Measurements from ENCODE around the gene RPAP3.

Gene RPAP3

DNA sequence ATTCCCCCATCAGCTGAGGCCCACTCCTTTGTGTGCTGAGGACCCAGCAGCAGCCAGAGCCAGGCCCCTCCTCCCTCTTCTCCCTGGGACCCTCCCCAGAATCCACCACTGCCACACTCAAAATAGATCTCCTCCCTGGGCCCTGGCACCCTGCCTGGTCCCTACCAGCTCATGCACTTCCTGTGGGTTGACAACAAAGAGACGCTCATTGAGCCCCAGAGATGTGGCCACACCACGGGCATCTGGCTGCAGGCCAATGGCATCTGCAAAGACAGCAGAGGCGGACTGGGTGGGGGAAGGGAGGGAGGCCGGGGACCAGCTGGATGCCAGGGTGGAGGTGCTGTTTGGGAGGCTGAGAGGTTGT, 35.5 kb upstream of the RPAP3 start:
- peak; percentile 22 to 30 for ATAC-seq

DNA sequence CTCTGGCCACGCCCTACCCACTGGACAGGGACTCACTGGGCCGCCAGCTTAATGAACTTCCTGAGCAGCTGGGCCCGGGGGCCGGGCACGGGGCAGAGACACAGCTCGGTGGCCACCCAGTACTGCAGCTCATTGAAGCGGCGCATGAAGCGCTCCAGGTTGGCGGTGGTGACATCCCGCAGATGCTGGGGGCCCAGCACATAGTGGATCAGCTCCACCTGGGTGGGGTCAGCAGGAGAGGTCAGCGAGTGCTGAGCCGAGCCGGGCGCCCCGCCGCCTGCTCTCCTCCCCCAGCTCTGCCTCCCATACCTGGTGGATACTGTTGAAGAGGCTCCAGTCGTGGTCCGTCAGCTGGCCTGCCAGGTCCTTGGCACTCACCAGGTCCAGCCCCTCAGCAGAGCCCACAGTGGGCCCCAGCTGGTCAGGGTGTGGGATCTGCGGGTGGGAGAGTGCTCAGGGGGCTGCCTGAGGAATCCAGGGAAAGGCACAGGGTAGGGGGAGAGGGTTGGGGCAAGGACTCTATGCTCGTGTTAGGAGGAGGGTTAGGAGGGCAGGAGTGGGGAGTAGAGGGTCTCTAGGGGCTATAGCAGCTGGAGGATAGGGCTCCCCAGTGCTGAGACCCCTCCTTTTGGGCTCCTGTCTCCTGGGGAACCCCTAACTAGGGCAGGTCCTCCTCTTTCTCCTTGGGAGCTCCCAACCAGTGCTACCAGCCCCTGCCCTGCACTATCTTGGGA, 34.9 kb upstream of the RPAP3 start:
- ATAC-seq: no peak

DNA sequence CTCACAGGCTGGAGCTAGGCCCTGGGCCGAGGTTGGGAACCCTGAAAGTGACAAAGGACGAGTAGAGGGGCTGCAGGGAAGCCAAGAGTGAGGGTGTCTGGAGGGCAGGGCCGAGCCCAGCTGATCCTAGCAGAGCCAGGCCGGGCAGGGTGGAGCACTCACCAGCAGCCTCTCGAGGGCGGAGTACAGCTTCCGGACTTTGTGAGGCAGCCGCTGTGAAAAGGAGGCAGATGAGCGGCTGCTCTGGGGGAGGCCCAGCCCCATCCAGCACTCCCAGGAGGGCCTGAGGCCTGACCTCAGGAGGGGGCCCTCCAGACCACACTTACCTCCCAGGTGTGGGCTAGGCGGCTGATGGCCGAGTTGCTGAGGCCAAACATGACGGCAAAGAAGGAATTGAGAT, 34.1 kb upstream of the RPAP3 start:
- no peak for ATAC-seq

DNA sequence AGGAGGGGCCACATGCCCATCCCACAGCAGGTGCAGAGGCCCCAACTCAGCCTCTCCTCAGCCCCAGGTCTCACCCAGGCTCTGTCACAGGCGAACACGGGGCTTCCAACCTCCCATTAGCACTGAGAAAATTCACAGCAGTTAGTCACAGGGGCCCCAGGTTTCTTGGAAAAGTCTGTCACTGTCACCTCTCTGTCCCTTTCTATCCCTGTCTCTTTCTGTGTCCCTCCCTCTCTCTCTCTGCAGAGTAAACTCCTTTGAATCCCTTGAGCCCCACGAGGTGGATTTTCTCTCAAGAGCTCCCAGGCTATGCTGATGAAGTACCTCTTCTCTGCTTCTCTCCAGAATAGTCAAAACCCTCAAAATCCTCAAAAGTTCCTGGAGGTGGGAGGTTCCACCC, 33.5 kb upstream of the RPAP3 start:
- no peak for ATAC-seq

DNA sequence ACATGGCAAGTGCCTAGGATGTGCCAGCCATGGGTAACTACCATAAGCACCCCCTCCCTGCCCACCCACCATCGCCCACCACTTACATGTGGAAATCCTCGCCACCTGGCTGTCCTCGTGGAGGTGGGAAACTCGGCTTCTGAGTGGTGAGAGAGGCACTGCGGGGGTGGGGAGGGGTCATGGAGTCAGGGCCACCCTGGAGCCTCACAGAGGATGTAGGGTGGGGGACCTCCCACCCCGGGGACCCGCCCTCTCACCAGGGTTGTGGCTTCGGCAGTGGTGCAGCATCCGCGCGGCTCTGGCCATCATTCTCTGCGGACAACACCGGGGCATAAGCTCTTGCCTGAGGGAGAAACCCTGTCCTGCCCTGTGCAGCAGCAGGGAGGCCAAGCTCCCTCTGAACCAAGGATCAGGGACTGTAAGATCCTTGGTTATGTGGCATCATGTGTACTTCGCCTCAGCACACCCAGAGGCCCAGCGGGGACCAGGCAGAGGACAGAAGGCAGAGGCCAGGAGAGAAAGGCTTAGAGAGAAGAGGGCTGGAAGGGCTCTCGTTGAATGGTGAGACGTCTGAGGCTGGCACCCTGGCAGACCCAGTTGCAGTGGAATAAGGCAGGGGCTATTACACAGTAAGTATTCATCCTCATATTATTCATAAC, 32.2 kb upstream of the RPAP3 start:
- no peak for ATAC-seq

DNA sequence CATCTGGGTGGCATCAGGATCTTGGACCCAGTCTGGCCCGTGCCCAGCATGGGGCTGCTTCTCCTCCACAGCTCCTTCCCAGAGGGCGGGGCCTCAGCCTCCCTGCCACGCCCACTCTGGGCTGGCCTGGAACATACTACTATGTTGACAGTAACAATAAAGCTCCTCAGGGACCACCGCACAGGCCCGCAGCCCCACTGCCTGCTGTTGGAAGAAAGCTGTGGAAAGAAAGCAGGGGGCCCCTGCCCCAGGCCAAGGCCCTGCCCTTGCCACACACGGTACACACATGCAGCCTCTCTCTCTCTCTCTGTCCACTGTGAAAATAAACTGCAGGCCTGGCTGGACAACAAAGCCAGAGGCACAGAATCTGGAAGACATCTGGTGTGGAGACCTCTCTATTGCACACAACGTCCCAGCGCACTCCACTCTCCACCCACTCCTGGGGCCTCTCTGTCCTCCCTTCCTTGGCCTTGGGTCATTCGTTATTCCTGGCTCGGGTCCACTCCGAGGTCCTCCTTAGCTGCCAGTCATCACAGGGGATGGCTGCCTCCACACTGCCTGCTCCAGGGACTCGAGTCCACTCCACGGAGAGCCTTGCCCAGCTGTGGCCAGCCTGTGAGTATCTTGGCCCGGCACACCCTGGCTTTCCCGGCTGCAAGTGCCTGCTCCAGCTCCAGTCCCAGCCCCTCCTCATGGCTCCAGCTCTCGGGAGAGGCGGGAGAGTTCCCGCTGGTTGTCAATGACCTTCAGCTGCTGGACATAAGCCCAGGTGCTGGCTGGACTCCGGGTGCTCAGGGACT, 31.2 kb upstream of the RPAP3 start:
- no peak for ATAC-seq

DNA sequence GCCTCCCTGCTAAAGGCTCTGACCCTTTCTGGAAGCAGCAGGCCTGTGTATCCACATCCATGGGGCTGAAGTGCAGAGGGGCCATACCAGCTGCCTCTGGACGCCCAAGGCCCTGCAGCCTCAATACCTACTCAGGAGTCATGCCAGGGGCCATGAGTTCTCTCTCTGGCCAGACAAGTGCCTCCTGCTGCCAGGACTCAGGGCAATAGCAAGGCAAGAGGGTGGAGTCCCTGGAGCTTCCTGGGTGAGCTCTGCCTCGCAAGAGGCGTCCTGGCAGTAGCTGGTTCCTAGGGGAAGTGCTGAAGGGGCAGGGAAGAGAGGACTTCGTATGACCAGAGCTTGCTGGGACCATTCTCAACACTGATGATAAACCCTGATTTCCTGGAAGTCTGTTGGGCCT, 30.4 kb upstream of the RPAP3 start:
- no peak for ATAC-seq

DNA sequence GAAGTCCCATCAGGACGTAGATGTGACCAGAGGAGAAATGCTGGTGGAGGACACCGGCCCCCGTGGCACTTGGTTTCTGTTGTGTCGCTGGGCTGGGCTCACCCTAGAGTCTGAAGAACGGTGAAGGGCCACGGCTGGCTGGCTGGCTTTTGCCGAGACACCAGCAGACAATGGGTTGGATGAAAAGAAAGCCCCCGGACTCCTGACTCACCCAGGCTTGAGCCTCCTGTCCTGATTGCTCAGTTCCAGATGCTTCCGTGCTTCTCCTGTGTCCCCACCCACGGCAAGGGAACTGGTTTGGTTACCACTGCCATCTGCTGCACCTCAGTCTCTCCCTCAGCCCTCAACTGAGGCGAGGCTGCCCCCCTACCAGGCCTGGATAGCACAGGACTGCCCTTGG, 29.8 kb upstream of the RPAP3 start:
- no peak for ATAC-seq

DNA sequence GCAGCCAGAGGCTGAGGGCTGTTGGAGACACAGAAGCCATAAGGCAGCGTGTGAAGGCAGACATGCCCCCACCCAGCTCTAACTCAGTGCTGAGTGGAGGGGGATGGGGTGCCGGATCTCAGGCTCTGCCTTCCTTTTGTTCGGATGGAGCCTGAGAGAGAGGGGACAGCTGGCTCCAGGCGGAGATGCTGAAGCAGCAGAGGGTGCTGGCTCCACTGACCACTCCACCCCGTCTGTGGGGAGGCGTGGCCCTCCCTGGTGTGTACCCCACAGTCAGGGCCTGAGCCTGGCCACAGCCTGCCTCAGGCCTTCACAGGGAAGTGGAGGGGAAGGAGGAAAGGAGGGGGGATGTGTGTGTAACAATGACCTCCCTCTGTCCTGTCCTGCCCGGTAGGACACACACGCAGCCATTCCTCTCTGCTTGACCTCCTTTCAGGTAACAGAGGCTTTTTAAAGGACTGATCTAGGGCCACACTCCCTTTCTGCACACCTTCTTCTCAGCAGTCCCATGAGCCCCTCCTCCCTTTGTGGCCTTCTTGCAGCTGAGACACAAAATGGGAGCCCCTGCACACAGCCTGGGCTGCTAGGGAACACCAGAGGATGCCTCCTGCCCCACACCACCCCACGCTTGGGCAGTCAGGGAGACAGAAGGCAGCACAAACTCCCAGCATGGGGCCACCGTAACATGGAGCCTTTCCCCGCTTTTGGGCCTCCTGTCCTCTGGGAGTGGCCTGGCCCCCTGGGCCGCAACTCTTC, 29.1 kb upstream of the RPAP3 start:
- ATAC-seq: no peak

DNA sequence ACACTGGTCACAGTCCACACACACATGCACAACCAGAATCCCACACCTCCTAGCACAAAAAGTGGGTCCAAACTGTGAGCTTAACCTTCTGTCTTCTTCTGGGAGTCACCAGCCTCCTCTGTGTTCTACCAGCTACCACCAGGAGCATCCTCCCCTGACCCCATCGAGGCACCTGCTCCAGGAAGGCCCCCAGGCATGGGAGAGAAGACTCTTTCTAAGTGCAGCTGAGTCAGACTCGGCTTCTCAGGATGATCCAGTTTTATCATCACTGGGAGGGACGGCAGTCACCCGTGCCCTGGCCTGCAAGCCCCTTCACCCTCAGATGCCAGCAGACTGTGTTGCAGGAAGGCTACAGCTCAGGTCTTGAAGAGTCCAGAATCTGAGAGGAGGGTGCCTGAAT, 27.3 kb upstream of the RPAP3 start:
- ATAC-seq: no peak

DNA sequence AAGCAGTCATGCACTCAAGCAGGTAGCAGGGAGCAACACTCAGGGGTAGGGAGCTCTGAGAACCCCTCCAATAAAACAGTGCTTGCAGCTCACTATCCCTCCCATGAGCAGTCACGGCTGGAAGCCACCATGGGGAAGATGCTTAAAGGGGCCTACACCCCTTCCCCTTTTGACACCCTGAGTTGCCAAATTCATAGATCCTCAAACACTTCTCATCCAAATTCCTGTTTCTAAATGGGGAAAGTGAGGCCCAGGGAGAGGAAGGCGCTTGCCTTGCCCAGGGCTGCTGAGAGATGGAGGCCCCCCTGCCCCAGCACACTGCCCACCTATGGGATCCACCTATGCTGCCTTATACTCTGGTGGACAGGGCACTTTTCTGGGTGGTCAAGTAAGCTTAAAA, 26.7 kb upstream of the RPAP3 start:
- no peak for ATAC-seq

DNA sequence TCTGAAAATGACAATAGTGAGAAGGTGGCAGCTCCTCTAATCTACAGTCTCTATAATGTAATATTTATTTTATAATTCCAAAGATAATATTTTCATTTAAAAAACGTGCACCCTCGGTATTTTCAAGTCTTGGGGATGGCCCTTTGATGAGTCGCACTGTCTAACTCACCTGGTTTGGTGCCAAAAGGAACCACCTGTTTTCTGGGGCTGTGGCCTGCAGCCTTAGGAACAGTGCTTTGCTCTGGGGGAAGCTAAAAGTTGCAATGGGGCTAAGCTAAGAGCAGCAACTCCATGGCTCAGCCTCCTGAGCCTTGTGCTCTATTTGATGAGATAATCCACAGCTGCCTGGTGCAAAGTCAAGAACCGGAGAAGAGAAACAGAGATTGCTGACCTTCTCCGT, 25.9 kb upstream of the RPAP3 start:
- no peak for ATAC-seq

DNA sequence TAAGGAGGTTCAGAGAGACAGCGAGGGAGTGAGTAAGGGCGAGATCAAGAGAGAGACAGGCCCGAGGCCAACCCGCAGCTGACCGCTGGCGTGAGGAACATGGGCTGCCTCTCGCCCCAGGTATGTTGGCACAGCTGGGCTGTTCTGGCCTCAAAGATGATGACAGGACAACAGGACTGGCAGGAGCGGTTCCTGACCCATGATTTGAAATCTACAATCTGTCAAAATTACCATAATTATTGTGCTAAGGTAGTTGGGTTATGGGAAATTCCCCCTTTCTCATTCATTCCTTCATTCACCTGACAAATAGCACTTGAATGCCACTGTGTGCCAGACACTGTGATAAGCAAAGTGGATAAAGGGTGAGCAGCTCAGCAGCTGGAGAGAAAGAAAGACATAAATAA, 24.5 kb upstream of the RPAP3 start:
- no peak for ATAC-seq

DNA sequence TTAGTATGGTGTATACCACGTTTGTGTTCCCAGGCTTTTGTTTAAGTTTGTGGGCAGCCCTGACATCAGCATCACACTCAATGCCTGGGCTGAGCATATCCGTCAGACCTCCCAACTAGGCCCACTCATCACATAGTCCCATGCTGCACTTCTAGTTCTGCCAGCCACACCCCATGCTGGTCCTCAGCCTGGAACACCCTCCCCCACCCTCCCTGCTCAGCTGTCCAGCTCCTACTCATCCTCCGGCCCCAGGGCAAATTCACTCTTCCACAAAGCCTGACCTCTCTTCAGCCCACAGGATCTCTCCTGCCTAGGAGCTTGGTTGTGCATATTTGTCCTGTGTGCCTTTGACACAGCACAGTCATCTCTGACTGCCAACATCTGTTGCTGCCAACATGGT, 23.4 kb upstream of the RPAP3 start:
- ATAC-seq: no peak

DNA sequence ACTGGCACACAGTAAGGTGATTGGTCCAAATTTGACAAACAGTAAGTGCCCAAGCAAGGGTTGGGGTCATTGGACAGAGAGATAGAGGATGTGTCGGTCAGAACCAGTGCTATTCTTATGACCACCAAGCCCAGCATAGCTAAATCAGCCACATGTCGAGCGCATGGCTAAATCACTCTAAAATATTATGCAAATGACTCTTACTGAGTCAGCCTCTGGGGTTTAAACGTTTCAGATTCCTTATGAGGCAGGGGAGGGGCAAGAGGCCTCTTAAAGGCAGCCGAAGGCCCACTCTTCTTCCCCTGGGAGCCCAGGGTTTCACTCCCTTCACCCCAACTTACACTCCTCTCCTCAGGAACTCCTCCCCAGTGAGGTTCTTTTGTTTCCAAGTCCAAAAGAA, 20.1 kb upstream of the RPAP3 start:
- peak; percentile 46 to 70 for ATAC-seq

DNA sequence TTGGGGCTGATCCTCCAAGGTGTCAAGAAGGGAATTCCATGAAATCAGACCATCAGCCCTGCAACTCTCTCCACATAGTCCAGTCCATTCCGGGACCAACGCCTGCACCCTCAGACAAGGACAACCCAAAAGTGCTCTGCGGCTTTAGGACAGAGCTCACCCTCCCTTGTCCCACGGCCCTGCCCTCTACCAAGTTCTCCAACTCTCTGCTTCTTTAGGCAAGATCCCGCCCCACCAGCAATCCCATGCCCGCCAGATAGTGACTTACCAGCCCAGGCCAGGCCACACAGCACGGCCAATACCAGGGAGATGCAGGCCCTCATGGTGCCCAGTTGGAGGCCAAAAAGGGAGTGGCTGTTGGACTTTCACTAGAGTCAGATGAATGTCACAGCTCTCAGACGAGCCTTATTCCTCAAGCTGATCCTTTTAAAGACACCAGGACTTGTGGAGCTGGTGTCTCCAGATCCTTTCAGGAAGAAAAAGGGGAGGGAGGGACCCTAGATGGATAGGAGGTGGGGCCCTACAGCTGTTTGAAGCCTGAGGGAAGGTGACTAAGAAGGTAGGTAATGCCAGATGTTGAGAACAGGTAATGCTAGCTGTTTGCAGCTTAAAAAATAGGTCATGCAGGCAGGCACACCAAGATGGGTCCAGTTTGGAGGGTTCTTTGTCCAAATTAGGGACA, 19.4 kb upstream of the RPAP3 start, which contains the start of gene ENDOU:
TSS of gene ENDOU (minus strand) at position 400 of the 682 bp plus-strand sequence. CDS start at position 323, 77 bp downstream.
- no peak for ATAC-seq

DNA sequence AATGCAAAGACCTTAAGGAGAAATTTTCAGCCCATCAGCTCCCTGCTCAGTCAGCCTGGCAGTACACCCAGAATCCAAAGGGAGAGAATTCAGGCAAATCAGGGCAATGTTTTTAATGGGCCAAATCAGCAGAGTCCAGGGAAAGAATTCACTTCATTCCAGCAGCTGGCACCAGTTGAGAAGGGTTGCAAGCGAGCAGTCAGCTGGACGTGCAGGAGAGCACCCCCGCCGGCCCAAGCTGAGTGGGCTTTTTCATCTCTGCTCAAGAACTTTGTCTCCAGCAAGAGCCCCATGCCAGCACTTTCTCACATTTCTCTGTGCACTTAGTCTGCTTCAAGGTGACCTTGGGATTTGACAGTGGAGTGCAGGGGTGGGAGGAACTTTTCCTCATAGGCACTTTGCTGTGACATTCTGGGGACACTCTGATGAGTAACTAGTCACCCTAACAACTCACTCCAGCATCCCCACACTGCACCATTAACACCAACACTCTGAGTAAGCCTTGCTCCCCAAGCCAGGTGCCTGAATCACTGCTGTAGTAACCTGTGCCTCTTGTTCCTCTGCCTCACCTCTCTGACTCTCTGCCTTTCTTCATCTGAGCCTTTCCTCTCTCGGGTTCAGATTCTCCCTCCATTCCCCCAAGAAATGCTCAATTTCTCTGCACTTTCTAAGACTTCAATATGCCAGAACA, 17.3 kb upstream of the RPAP3 start:
- ATAC-seq: no peak

DNA sequence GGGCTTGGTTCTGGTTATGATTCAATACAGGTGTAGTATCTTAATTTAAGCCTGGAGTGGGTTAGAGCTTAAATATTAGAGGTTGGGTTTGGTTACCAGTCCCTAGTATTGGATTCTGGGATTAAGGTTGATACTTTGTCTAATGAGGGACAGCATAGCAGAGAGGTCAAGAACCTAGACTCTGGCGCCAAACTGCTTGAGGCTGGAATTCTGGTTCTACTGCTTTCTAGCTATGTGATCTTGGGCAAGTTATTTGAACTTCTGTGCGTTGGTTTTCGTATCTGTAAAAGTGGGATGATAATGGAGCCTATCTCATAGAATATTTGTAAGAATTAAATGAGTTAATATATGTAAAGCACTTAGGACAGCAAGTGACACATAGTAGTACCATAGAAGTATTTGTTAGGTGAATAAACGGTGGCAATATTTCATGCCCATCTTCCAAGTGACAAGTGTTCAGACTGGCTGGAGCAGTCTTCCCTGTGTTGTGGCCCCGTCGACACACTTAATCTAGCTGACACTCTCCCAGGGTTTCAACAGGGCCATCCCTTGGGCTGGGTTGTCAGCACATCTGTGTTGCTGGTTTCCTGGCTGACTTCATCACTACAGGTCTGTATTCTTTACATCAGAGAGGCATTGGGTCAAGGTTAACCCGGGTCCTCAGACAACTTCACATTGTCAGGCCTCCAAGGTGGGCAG, 16.5 kb upstream of the RPAP3 start:
- no peak for ATAC-seq

DNA sequence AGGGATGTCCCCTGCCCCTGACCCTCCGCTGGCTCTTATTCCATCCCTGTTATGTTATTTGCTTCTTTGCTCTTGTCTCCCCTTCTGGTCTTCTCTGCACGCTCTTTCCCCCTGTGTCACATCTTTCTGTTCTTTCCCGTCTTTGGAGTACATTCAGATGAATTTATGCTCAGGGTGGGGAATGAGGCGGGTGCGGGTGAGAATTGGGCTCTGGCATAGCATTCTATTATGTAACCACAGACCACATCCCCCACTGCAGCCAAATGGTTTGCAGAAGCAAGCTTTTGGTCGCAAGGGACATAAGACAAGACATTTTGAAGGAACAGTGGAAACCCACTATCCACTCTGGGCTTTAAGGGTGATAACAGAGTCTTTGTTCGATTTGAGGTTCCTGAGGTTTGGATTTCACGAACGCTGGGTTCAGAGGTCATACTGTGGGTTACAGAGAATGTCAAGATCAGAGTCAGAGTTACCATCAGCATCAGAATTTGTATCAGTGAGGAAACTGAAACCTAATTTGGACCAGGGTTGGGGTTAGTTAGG, 15.7 kb upstream of the RPAP3 start:
- ATAC-seq: peak in 1 of 2 donors; percentile 18

DNA sequence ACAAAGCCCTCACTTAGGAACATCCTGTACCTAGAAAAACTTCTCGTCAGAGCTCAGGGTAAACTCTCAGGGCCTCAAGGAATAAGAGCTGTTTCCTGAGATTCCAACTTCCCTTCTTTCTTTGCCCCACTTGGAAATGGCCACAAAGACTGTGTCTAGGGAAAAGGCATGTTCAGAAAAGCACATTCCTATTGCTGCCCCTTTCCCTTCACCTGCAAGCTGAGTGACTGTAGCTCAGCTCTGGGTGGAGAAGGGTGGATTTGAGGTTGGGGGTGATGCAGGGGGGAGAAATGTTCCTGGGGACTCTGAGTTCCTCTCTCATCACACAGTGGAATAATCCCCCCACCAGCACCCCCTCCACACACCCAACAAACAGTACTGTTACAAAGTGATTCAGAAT, 12.7 kb upstream of the RPAP3 start:
- no peak for ATAC-seq
